Islet precursor cell (in vitro differentiated cells): Measurements from ENCODE around the gene LCT.
"Not testable (repeated sequence)": the region's sequence is repeated elsewhere in the genome, so short reads cannot be mapped to it uniquely, and the experiment has no call there.

ENCODE experiments used
- DNase-seq: peaks from one replicate; pipeline ENCODE4 v3.0.0-alpha.2; 2018

Gene LCT

DNA sequence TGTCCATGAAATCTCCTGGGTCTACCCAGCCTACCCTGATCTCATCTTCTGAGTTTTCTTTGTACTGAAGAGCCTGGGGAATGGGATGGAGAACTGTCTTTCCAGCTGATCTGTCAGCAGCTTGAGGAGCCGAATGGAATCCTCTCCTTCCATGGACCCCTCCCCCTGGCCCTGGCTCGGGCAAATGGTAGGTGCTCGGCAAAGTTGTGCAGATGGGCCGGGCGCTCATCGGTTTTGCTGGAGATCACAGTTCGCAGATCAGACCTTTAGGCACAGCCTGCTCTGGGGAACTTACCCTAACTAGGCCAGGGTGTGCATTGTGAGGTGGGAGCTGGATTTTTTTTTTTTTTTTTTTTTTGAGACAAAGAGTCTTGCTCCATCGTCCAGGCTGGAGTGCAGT, 40.4 kb downstream of the LCT start:
- no peak for DNase-seq

- not testable (repeated sequence) for DNase-seq
These were observed 41.3 kb downstream of the LCT start for GRCh38 chr2:135795641-135796040.

GRCh38 chr2:135792401-135793150, 44.4 kb downstream of the LCT start:
- DNase-seq = no peak

DNA sequence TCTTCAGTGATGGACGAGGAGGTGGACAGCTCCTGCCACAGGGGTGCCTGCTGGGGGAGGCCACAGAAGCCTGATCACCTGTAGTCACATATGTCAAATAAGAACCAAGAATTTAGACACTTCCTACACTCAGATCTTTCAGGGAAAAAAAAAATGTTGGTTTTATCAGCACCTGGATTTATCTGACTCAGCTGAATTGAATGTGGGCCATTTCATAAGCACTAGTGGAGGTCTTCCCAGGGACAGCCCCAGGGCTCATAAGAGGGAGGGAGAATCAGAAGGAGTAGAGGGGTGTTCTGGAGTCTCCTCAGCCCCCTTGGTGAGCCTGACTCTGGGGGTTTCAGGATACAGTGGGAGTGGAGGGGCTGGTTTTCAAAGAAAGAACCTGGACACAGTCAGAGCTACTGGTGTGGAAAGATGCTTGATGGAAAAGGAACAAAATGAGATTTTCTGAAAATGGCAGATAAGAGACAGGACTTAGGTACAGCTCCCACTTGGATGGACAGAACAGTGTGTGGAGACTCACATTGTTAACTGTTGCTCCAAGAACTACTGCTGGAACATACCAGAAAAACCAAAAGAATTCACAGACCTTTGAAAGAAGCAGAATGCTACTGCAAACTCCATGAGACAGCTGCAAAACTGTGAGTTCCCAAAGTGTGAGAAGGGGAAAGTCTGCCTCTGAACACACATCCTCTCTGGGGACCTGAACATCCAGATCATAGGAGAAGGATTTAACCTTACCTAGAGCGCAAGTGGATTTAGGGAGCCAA, 45.4 kb downstream of the LCT start:
- no peak for DNase-seq

DNA sequence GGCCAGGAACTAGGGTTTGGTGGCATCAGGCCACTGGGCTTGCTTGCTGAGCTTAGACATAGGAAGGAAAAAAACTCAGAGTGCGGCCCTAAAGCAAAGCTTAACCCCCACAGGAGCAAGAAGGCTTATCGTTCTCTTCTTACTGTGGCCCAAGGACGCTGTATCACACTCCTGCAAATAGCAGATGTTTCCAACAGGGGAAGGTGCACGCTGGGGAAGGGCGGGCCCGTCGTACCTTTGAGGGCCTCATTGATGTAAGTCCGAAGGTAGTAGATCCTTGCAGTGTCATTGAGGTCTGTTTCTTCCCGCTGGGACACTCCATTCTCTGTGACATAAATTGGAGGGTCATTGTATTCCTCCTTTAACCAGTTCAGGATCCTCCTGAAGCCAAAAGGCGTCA, 46.6 kb downstream of the LCT start:
- DNase-seq = no peak

- DNase-seq = no peak
These were observed 50.2 kb downstream of the LCT start for GRCh38 chr2:135786823-135787222.

- no peak for DNase-seq
These were observed 52.0 kb downstream of the LCT start for GRCh38 chr2:135785032-135785431.

- DNase-seq = no peak
These were observed 53.5 kb downstream of the LCT start for GRCh38 chr2:135783439-135783838.

DNA sequence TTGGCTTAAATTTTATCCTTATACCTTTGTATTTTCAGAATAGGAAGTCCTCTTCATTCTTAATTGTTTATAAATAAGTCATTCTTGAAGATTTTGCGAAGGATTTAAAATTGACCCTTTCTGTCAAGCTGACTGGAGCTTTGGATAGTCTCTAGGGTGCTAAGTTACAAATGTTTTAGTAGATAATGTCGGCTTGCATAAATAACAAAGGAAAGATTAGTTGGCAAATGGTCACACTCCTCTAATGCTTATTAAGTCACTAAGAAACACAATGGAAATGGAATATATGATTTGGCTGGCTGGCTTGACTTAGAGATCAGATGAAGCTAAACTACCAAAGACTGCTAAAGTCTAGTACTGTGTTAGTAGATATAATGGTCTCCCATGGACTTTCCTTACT, 54.8 kb downstream of the LCT start:
- DNase-seq = no peak

DNA sequence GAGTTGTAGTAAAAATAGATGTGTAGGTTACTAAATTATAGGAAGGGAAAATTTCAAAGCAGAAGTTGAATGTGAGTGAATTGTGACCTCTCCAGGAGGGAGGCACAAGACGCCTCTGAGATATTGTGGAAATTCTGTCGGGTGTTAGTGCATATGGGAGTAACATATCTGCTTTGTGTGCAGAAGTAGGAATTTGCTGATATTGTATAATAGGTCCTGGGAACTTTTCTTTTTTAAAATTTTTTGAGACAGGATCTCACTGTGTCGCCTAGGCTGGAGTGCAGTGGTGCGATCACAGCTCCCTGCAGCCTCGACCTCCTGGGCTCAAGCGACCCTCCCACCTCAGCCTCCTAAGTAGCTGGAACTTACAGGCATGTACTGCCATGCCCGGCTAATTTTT, 60.6 kb downstream of the LCT start:
- DNase-seq = no peak

DNA sequence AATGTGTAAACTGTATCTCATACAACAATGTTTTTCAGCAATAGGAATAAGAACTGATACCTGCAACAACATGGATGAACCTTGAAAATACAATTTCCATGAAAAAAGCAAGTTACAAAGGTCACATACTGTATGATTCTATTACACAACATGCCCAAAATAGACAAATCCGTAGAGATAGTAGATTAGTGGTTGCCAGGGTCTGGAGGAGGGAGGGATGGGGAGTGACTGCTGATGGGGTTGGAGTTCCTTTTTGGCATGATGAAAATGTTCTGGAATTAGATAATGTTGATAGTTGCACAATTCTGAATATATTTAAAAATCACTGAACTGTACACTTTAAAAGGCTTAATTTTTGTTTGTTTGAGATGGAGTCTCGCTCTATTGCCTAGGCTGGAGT, 61.6 kb downstream of the LCT start:
- no peak for DNase-seq

GRCh38 chr2:135773917-135774316, 63.1 kb downstream of the LCT start:
- DNase-seq = no peak

DNA sequence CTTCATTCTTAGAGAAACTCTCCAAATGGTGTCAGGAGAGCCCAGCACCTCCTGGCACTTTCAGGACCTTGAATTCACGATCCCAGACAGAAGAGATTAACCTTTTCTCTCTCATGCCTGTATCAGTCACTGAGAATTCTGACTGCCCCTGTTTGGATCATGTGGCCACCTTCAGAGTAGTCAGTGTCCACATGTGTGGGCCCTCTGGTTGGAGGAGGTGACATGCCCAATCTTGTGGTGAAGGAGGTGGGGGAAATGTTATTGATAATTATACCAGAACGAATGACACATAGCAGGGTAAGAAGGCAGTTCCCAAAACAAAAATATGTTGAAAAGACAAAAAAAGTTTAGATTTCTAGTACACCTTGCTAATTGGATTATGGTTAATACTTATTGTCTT, 63.7 kb downstream of the LCT start:
- DNase-seq = no peak

GRCh38 chr2:135768863-135769262, 68.1 kb downstream of the LCT start:
- DNase-seq = peak; percentile 56

DNA sequence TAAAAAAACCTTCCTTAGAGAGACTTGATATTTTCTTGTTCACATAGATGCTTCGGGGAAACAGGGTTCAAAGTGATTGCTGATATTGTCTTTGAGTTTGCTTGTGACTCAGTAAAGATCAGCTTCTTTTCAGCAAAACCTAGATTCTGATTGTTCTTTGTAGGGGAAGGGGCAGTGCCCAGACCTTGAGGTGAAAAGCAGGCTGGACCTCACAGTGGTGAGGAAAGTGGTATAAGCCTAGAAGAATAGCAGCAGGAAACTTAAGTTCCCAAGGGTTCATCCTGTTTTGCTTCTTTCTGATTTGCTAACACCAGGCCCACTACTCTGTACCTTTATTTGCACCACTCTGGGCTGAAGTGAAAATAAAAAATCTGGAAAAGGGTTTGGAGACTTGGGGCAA, 74.5 kb downstream of the LCT start:
- DNase-seq = no peak

GRCh38 chr2:135762022-135762421, 75.0 kb downstream of the LCT start:
- no peak for DNase-seq

DNA sequence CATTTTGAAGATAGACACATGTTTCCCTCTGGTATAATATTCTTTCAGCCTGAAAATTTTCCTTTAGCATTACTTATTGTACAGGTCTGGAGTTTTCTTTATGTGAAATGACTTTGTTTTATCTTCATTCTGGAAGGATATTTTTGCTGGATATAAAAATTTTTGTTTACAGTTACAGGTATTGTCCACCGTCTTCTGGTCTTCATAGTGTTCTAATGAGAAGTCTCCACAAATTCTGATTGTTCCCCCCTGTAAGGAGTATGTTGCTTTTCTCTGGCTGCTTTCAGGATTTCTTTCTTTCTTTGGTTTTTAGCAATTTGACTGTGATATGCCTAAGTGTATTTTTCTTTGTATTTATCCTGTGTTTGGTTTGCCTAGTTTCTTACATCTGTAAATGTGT, 80.3 kb downstream of the LCT start:
- no peak for DNase-seq

GRCh38 chr2:135755573-135755972, 81.4 kb downstream of the LCT start:
- no peak for DNase-seq

- no peak for DNase-seq
These were observed 91.4 kb downstream of the LCT start for GRCh38 chr2:135745545-135745944.

DNA sequence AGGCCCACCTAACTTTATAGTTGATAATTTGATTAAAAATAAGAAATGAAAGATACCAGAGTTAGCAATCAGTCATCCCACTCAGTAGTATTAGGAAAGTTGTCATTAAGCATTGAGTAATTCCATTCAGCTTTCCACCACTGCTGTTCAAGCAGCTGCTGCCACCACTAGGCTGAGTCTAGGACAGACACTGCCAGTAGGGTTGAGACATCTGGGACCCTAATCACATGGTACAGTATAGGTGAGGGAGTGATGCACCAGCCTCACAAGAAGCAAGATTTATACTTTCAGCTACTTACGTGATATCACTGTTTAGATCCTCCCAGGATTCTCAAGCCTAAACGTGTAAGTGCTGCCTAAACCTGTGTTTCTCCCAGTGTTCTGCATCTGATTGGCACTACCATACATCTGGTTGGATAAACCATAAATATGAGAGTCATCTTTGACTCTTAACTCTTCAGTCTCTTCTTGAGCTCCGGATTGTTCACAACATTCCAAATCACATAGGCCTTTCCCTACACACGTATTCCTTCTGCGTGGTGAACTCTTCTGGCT, 92.1 kb downstream of the LCT start:
- DNase-seq = peak; percentile 64

DNA sequence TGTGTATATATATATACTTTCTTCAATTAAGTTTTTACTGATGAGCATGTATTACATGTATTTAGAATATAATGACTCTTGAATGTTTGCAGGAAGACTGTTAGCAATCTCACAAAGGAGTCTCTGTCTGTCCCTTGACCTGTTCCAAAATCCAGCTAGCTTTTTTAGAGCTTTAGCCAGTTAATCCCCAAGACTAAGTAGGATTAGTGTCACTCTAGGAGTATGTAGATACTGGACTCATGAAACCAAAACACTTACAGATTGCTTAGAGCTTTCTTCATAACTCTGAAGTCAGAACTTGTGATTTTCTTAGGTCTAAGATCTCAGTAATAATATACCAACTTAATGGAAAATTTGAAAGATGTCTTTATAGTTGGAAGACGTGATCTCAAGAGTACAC, 93.1 kb downstream of the LCT start:
- DNase-seq = no peak

- peak; percentile 76 for DNase-seq
These were observed 94.6 kb downstream of the LCT start for GRCh38 chr2:135742325-135742757.

GRCh38 chr2:135741395-135742324, 95.3 kb downstream of the LCT start, which contains the start of gene UBXN4:
TSS of gene UBXN4 (plus strand) at chr2:135741855. CDS start at chr2:135741930, 75 bp downstream.
- DNase-seq = peak; percentile 99
